Breast epithelium (tissue), 3 donors: ENCODE results near the gene ZNF765.
"Not testable (repeated sequence)": the region's sequence is repeated elsewhere in the genome, so short reads cannot be mapped to it uniquely, and the experiment has no call there.

Source experiments
- CTCF ChIP-seq, 3 donors: fragments of 450-650 bp; IDR thresholded peaks; one replicate each; pipeline ENCODE4 v1.5.1; 2016 to 2017; ENCODE audit warnings: antibody characterized with exemption in 3 of 3, mild to moderate bottlenecking in 3 of 3, moderate library complexity in 3 of 3
- POLR2A ChIP-seq: fragments of 450-650 bp; IDR thresholded peaks from one replicate; pipeline ENCODE4 v1.6.1; 2016; ENCODE audit warnings: antibody characterized with exemption, mild to moderate bottlenecking, moderate library complexity
- POLR2AphosphoS5 ChIP-seq, 3 donors: sonication (generic); formaldehyde crosslinking; IDR thresholded peaks; one replicate each; pipeline ENCODE4 v1.6.1; 2017; ENCODE audit warnings: antibody characterized with exemption in 3 of 3

GRCh38 chr19:53395840-53396524 lies 1.0 kb downstream of the ZNF765 start:
- not testable (repeated sequence) for TF ChIP-seq CTCF (IDR thresholded peaks at IDR 0.05); POLR2A; POLR2AphosphoS5 (IDR thresholded peaks at IDR 0.05)
